Transverse colon (tissue), 4 donors: Measurements from ENCODE around the gene ADGRE1. TPM values are rescaled to one million over a fixed set of nuclear protein-coding genes. Genes with fewer than 3 reads are reported as not detected.
A peak's percentile ranks its signal among the peaks of the same experiment; 100 is the strongest.

ENCODE experiments used
- DNase-seq: peaks from one replicate; pipeline ENCODE4 v3.0.0-alpha.2; 2019
- H3K27ac ChIP-seq, 4 donors: fragments of 200-600 bp; sonication (generic); 2 replicates each; pipeline ENCODE4 v1.5.1; 2016 to 2018; ENCODE audit warnings: inconsistent platforms in 4 of 4
- H3K27me3 ChIP-seq: fragments of 200-600 bp; sonication (generic); 2 replicates; pipeline ENCODE4 v1.5.1; 2017; ENCODE audit warnings: inconsistent platforms
- H3K36me3 ChIP-seq, 4 donors: fragments of 200-600 bp; sonication (generic); 2 replicates each; pipeline ENCODE4 v1.5.1; 2017 to 2019; ENCODE audit warnings: inconsistent platforms in 4 of 4
- H3K4me1 ChIP-seq, 4 donors: fragments of 200-600 bp; sonication (generic); 2 replicates each; pipeline ENCODE4 v1.5.1; 2017 to 2020; ENCODE audit warnings: inconsistent platforms in 4 of 4
- H3K4me3 ChIP-seq, 4 donors: fragments of 200-600 bp; sonication (generic); 1 replicate in 1 of 4; 2 replicates in 3 of 4; pipeline versions ENCODE4 v1.5.1 to v1.6.1; 2017 to 2019; ENCODE audit warnings: inconsistent platforms in 4 of 4
- H3K9me3 ChIP-seq, 2 donors: fragments of 200-600 bp; sonication (generic); 2 replicates each; pipeline ENCODE4 v1.5.1; 2017 to 2019; ENCODE audit warnings: inconsistent platforms in 2 of 2
- CTCF ChIP-seq, 5 experiments: fragments of 200-600 bp in 3 of 5; fragments of 450-650 bp in 2 of 5; sonication (generic) in 3 of 5; IDR thresholded peaks; 1 replicate in 2 of 5; 2 replicates in 3 of 5; pipeline ENCODE4 v1.5.1; 2016 to 2017; ENCODE audit warnings: antibody characterized with exemption in 5 of 5, inconsistent platforms in 3 of 5, mild to moderate bottlenecking in 2 of 5, moderate library complexity in 1 of 5
- EP300 ChIP-seq: sonication (generic); formaldehyde crosslinking; IDR thresholded peaks from one replicate; pipeline ENCODE4 v1.6.1; 2017; ENCODE audit warnings: antibody characterized with exemption, low read depth
- POLR2A ChIP-seq: fragments of 450-650 bp; IDR thresholded peaks from one replicate; pipeline ENCODE4 v1.6.1; 2016; ENCODE audit warnings: antibody characterized with exemption, mild to moderate bottlenecking, moderate library complexity
- POLR2AphosphoS5 ChIP-seq, 3 donors: sonication (generic); formaldehyde crosslinking; IDR thresholded peaks; one replicate each; pipeline ENCODE4 v1.6.1; 2016; ENCODE audit warnings: antibody characterized with exemption in 3 of 3
- WGBS, 2 donors: methylation state at CpG; one replicate each; pipeline ENCODE4 v1.1.5; 2018; ENCODE audit warnings: low coverage in 1 of 2; 5-methylcytosine and 5-hydroxymethylcytosine counted together
- in situ Hi-C, 4 donors: fragments of 200-750 bp; cut with MboI; loops; one replicate each; pipeline versions ENCODE4 v1.15.0 to v1.15.1; 2017; ENCODE audit warnings: low sequenced_read_pairs in 3 of 4, low pct_ligation_motif_present in 1 of 4, low pct_unique_long_range_greater_than_20kb in 1 of 4
- intact Hi-C: fragments of 100-400 bp; cut with DNase I; formaldehyde crosslinking; loops from one replicate; pipeline ENCODE4 v1.15.1; 2023; ENCODE audit warnings: low total_unique reads
- total RNA-seq, 4 donors: library from RNA; depleted of rRNA; stranded (reverse); fragments of >200 nt; gene quantifications; one replicate each; pipeline ENCODE4 v1.1.0, GENCODE V29; 2016

ADGRE1 gene
- total RNA-seq, 4 donors from 2014 or later, result 0.16 to 0.27 TPM; not detected in 2

- no peaks in the 10 kb centered on the region for H3K9me3 ChIP-seq
- TF ChIP-seq POLR2A, result no peak
- no peak for TF ChIP-seq EP300
- no peak for TF ChIP-seq POLR2AphosphoS5 (IDR thresholded peaks at IDR 0.05)
- TF ChIP-seq CTCF (IDR thresholded peaks at IDR 0.05), result no peak
- H3K27ac ChIP-seq, result no peak overlapping the region
- no peaks in the 10 kb centered on the region for H3K27me3 ChIP-seq
- H3K4me1 ChIP-seq, result no peaks in the 10 kb centered on the region
- no peak for DNase-seq
- WGBS, 2 donors, result 75% methylated on average over 6 of the region's 6 CpGs; no CpG with 5 or more reads in 1 of the 2 donors
- in situ Hi-C loops, result no loop called here
- H3K36me3 ChIP-seq, result no peaks in the 10 kb centered on the region
- intact Hi-C loops, result no loop called here
- no peak overlapping the region for H3K4me3 ChIP-seq
Observed at GRCh38 chr19:6963244-6963852, 76.0 kb downstream of the ADGRE1 start.

- H3K4me3 ChIP-seq, result no peak overlapping the region
- no peaks in the 10 kb centered on the region for H3K27me3 ChIP-seq
- H3K27ac ChIP-seq, result no peak overlapping the region
- in situ Hi-C loops, result no loop called here
- WGBS, 2 donors, result 36 to 55% methylated on average over 3 to 4 of the region's 4 CpGs
- intact Hi-C loops, result no loop called here
- no peaks in the 10 kb centered on the region for H3K36me3 ChIP-seq
- TF ChIP-seq CTCF (IDR thresholded peaks at IDR 0.05) (peak in 4 of 5 experiments; percentile 11 to 44 (median 30)), POLR2AphosphoS5 (IDR thresholded peaks at IDR 0.05) (no peak), EP300 (no peak), POLR2A (no peak)
- H3K9me3 ChIP-seq, result no peaks in the 10 kb centered on the region
- H3K4me1 ChIP-seq, result no peaks in the 10 kb centered on the region
- DNase-seq, result no peak
Observed at GRCh38 chr19:6963937-6964336, 76.6 kb downstream of the ADGRE1 start.

- DNase-seq, result no peak
- WGBS, 2 donors, result 61 to 70% methylated on average over 4 of the region's 4 CpGs
- TF ChIP-seq CTCF (IDR thresholded peaks at IDR 0.05) (no peak), EP300 (no peak), POLR2A (no peak), POLR2AphosphoS5 (IDR thresholded peaks at IDR 0.05) (no peak)
- H3K36me3 ChIP-seq, result no peaks in the 10 kb centered on the region
- no peaks in the 10 kb centered on the region for H3K4me1 ChIP-seq
- H3K9me3 ChIP-seq, result no peaks in the 10 kb centered on the region
- no peak overlapping the region for H3K27ac ChIP-seq
- no peak overlapping the region for H3K4me3 ChIP-seq
- in situ Hi-C loops, result no loop called here
- H3K27me3 ChIP-seq, result no peaks in the 10 kb centered on the region
- intact Hi-C loops, result no loop called here
Observed at GRCh38 chr19:6967967-6968366, 80.6 kb downstream of the ADGRE1 start.

- Histone ChIP-seq H3K4me3 (no peak overlapping the region), H3K4me1 (no peaks in the 10 kb centered on the region), H3K27me3 (no peaks in the 10 kb centered on the region), H3K27ac (no peak overlapping the region), H3K36me3 (no peaks in the 10 kb centered on the region), H3K9me3 (no peaks in the 10 kb centered on the region)
- intact Hi-C loops (no loop called here), in situ Hi-C loops (no loop called here)
- no peak for DNase-seq
- WGBS, 2 donors, result 72 to 82% methylated on average over 2 of the region's 2 CpGs
- no peak for TF ChIP-seq CTCF (IDR thresholded peaks at IDR 0.05)
- TF ChIP-seq POLR2A, result no peak
- no peak for TF ChIP-seq EP300
- no peak for TF ChIP-seq POLR2AphosphoS5 (IDR thresholded peaks at IDR 0.05)
Observed at GRCh38 chr19:6969490-6969889, 82.1 kb downstream of the ADGRE1 start.
